Endothelial cell (in vitro differentiated cells): ENCODE measurements around the gene TNK2. TPM values are rescaled to one million over a fixed set of nuclear protein-coding genes. Genes with fewer than 3 reads are reported as not detected.
"Not testable (repeated sequence)": the region's sequence is repeated elsewhere in the genome, so short reads cannot be mapped to it uniquely, and the experiment has no call there.

Experiments used
- DNase-seq: peaks from one replicate; pipeline ENCODE4 v3.0.0; 2021; ENCODE audit warnings: low spot score
- H3K27ac Mint-ChIP-seq: one replicate; pipeline ENCODE4 v1.8.0; 2021; ENCODE audit warnings: mixed read lengths, inconsistent platforms; ENCODE audit not compliant: unreplicated experiment
- H3K27me3 Mint-ChIP-seq: one replicate; pipeline ENCODE4 v1.8.0; 2021; ENCODE audit warnings: mild to moderate bottlenecking, moderate library complexity, mixed read lengths, inconsistent platforms; ENCODE audit not compliant: unreplicated experiment
- H3K36me3 Mint-ChIP-seq: one replicate; pipeline ENCODE4 v1.8.0; 2021; ENCODE audit warnings: mild to moderate bottlenecking, low read depth, mixed read lengths, inconsistent platforms; ENCODE audit not compliant: unreplicated experiment
- H3K4me1 Mint-ChIP-seq: one replicate; pipeline ENCODE4 v1.8.0; 2021; ENCODE audit warnings: mild to moderate bottlenecking, mixed read lengths, inconsistent platforms; ENCODE audit not compliant: unreplicated experiment
- H3K4me3 Mint-ChIP-seq: one replicate; pipeline ENCODE4 v1.8.0; 2021; ENCODE audit warnings: mild to moderate bottlenecking, mixed read lengths, inconsistent platforms; ENCODE audit not compliant: unreplicated experiment
- H3K9me3 Mint-ChIP-seq: one replicate; pipeline ENCODE4 v1.8.0; 2021; ENCODE audit warnings: mixed read lengths, inconsistent platforms; ENCODE audit not compliant: unreplicated experiment
- CTCF ChIP-seq: fragments of 200-600 bp; sonication (generic); IDR thresholded peaks from one replicate; pipeline ENCODE4 v1.5.0; 2021; ENCODE audit warnings: antibody characterized with exemption; ENCODE audit not compliant: unreplicated experiment
- total RNA-seq: library from RNA; stranded (reverse); fragmentation: NEBNext Ultra II Directional; extraction: Animal tissue kit (Norgen Biotek cat#: 25700); gene quantifications from one replicate; pipeline ENCODE4 v1.2.1, GENCODE V29; 2021; ENCODE audit not compliant: unreplicated experiment

TNK2 gene
- total RNA-seq, 1 donor from 2014 or later = 135 TPM

- TF ChIP-seq CTCF = no peak
- no peak for DNase-seq
- H3K4me1 Mint-ChIP-seq = peaks cover 6% of the 10 kb centered on the region
- H3K36me3 Mint-ChIP-seq = peaks cover 16% of the 10 kb centered on the region
- H3K27me3 Mint-ChIP-seq = peaks cover 9% of the 10 kb centered on the region
- H3K9me3 Mint-ChIP-seq = no peaks in the 10 kb centered on the region
- H3K27ac Mint-ChIP-seq = no peak overlapping the region
- H3K4me3 Mint-ChIP-seq = no peak overlapping the region
Observed at GRCh38 chr3:195873971-195874370, 34.4 kb downstream of the TNK2 start.

- TF ChIP-seq CTCF = no peak
- Mint-ChIP-seq H3K4me3 (no peak overlapping the region), H3K4me1 (peaks cover 6% of the 10 kb centered on the region), H3K27me3 (peaks cover 9% of the 10 kb centered on the region), H3K27ac (no peak overlapping the region), H3K36me3 (peaks cover 15% of the 10 kb centered on the region), H3K9me3 (no peaks in the 10 kb centered on the region)
- DNase-seq = no peak
Observed at GRCh38 chr3:195873281-195873887, 35.0 kb downstream of the TNK2 start.

- Mint-ChIP-seq H3K27ac (no peak overlapping the region), H3K4me3 (no peak overlapping the region), H3K27me3 (peaks cover 9% of the 10 kb centered on the region), H3K4me1 (peaks cover 6% of the 10 kb centered on the region), H3K36me3 (peaks cover 15% of the 10 kb centered on the region), H3K9me3 (no peaks in the 10 kb centered on the region)
- no peak for TF ChIP-seq CTCF
- no peak for DNase-seq
Observed at GRCh38 chr3:195872800-195873199, 35.6 kb downstream of the TNK2 start.

GRCh38 chr3:195872097-195872496 is 36.3 kb downstream of the TNK2 start:
- TF ChIP-seq CTCF = no peak
- H3K4me1 Mint-ChIP-seq = peaks cover 3% of the 10 kb centered on the region
- no peak overlapping the region for H3K4me3 Mint-ChIP-seq
- no peak for DNase-seq
- H3K9me3 Mint-ChIP-seq = no peaks in the 10 kb centered on the region
- peaks cover 9% of the 10 kb centered on the region for H3K27me3 Mint-ChIP-seq
- no peak overlapping the region for H3K27ac Mint-ChIP-seq
- H3K36me3 Mint-ChIP-seq = peaks cover 14% of the 10 kb centered on the region

GRCh38 chr3:195871686-195872085 is 36.7 kb downstream of the TNK2 start:
- not testable (repeated sequence) for DNase-seq, H3K27ac Mint-ChIP-seq, H3K4me1 Mint-ChIP-seq, H3K9me3 Mint-ChIP-seq, H3K4me3 Mint-ChIP-seq, H3K27me3 Mint-ChIP-seq
- H3K36me3 Mint-ChIP-seq = peaks cover 12% of the 10 kb centered on the region
